Suppressor macrophage (primary cell): ENCODE data around the gene PPDPF.
"Not testable (repeated sequence)": the region's sequence is repeated elsewhere in the genome, so short reads cannot be mapped to it uniquely, and the experiment has no call there.

Experiments used
- DNase-seq, 4 experiments: peaks; one replicate each; pipeline ENCODE4 v3.0.0-alpha.2; 2020 to 2022
- total RNA-seq, 17 experiments: gene quantifications; one replicate each; lab custom pipeline; 2026; ENCODE audit warnings: mixed read lengths in 6 of 17, inconsistent platforms in 3 of 17; lab: John Stamatoyannopoulos, UW

PPDPF gene, protein sequence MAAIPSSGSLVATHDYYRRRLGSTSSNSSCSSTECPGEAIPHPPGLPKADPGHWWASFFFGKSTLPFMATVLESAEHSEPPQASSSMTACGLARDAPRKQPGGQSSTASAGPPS
- total RNA-seq: 5.4 to 57.6 (median 14.7) reads per million in 17 experiments

DNA sequence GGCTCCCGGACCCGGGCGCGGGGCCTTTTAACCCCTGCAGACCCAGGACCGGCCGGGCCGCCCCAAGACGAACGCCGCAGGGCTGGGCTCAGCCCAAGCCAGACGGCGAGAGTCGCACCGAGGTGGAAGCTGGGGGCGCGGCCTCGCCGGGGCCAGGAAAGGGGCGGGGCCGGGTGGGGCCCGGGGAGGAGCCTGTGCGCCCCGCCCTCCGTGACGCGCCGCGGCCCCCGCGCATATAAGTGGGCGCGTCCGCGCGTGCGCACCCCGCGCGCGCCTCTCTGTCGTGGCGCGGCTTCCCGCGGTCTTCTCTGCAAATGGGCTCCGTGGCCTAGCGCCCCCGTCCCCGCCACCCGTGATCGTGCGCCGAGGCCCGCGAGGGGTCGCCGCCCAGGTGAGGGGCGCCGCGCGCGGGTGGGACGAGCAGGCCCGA is at the start of gene PPDPF:
PPDPF (plus strand) TSS at position 262 of the 430 bp plus-strand sequence. CDS start 544 bp downstream, outside the sequence.
- peak; percentile 84 to 97 (median 94) for DNase-seq

- no peak for DNase-seq
Observed at GRCh38 chr20:63471002-63471716, 49.4 kb upstream of the PPDPF start.

- no peak for DNase-seq
Observed at GRCh38 chr20:63471717-63471980, 48.9 kb upstream of the PPDPF start.

DNA sequence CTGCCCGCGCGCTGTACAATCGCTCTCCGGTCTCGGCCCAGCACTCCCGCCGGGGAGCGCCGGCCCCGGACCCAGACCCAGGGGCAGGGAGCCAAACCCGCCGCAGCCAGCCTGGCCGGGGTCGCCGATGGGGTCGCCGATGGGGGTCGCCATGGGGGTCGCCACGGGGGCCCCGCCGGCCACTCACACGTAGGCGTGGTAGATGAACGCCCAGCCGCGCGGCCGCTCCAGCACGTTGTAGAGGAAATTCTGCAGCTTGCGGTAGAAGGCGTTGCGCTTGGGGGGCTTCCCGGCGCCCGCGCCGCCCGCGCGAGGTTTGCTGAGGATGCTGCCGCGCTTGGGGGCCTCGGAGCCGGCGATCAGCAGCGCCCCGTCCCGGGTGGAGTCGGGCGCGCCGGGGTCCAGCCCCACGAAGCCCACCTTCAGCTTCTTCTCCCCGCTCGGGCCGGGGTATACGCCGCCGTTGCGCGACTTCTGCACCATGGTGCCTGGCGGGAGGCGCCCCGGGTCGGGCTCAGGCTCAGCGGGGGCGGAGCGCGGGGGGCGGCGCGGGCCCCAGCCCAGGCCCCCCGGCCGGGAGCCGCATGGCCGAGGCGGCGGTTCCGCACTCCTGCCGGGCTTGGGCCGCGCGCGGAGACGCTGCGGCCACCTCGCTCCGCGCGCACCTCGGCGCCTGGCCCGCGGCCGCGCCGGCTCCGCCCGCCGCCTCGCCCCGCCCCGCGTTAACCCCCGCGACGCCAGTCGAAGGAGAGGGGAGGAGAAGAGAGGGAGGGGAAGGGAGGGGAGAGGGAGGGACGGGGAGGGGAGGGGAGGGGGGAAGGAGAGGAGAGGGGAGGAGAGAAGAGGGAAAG is 48.4 kb upstream of the PPDPF start, which contains the start of gene KCNQ2:
KCNQ2 (minus strand) TSS at position 675 of the 851 bp plus-strand sequence; CDS start at position 483, 192 bp downstream.
- no peak for DNase-seq

GRCh38 chr20:63472862-63473390 is 47.6 kb upstream of the PPDPF start:
- no peak for DNase-seq

- no peak for DNase-seq
Observed at GRCh38 chr20:63473555-63474449, 46.8 kb upstream of the PPDPF start.

- DNase-seq: peak in 1 of 4 experiments; percentile 37
Observed at GRCh38 chr20:63475209-63475608, 45.4 kb upstream of the PPDPF start.

DNA sequence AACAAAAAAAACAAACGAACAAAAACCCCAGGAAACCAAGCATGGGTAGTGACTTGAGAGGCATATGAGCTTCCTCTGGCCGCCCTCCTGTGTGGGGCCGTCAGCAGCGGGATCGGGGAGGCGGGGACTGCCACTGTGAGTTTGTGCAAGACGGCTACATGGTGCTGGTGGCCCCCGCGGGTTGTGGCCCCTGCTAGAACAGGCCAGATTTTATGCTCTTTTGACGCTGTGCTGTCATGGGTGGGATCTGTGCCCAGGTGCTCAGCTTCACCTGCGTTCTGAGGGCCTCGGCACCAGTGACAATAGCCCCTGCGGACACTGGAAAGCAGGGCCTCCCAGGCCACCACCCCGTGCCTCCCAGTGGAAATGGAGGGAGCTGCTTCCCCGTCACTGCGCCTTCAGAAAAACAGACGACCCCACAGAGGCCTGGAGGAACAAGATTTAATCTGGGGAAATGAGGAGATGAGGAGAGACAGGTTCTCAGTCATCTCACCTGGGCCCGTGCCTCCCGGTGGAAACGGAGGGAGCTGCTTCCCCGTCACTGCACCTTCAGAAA is 43.4 kb upstream of the PPDPF start:
- DNase-seq: no peak

DNA sequence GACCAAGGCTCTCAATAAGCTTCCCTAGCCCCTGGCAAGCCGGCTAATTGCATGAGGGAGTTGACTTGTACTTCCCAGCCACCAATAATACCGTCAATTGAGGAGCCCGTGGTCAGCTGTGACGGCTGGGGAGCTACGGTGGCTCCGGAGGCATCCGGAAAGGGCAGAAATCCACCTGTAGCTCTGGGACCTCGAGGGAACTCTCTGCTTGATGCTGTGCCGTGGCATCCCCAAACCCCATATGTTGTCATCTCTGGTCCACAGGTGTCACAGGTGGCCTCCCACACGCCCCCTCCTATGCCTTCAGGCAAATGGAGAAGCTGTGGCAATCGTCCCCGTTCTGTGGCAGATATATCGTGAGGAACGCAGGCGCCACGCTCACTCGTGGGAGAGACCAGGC is 42.6 kb upstream of the PPDPF start:
- DNase-seq: no peak

DNA sequence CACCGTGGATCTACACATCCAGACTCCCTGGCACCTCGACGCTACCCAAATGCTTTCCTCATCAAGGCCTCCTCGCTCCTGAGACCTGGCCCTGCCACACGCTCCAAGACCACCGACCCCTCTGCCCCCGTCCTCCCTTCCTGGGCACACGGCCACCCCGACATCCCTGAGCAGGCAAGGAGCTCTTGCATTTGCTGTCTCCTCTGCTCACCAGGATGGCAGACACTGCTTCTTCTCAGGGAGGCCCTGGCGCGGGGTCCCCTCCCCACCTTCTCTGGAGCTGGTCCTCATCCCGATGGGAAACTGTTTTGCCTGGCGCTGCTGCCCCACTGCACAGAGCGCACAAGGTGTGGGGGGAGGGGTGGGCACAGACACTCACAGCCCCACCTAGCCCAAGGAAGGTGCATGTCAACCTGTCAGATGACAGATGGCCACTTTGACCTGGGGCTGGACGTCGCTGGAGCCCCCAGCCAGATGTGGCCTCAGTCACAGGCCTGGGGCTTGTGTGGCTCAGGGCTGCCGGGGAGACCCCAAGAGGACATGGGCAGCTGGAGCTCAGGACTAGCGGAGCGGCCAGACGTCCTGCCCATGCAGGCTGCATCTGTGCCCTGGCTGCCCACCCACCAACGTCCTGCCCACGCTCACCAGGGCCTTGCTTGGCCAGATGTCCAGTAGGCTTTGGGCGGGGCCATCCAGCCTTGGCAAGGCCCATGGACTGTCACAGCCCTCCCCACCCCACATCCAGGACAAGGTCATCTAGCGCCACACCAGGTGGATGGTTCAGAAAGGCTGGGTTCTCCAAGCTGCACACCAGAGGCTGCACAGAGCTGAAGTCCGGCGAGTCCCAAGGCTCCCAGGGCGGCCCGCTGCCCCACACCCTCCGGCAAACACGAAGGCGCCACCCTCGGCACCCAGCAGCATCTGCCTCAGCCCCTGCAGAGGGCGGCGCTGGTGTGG is 41.9 kb upstream of the PPDPF start:
- DNase-seq: no peak

DNA sequence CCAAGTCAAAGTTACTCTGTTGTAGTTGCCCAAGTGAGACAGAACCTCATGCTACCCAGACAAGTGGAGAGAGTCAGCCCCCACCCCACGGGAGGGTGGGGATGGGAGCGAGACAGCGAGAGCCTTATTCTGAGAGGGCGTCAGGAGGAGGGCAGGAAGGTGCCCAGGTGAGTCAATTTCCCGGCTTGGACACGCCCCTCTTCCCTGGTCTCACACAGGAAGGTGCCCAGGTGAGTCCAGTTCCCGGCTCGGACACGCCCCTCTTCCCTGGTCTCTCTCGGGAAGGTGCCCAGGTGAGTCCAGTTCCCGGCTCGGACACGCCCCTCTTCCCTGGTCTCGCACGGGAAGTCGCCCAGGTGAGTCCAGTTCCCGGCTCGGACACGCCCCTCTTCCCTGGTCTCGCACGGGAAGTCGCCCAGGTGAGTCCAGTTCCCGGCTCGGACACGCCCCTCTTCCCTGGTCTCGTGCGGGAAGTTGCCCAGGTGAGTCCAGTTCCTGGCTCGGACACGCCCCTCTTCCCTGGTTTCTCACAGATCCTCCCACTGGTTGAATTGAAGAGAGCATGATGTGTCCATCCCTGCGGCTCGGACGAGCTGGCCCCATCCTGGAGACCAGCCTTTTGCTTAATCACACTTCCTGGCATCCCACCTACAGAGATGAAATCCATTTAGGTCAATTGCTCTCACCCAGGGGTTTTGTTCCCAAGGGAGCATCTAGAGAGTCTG is 40.7 kb upstream of the PPDPF start:
- DNase-seq: not testable (repeated sequence)

DNA sequence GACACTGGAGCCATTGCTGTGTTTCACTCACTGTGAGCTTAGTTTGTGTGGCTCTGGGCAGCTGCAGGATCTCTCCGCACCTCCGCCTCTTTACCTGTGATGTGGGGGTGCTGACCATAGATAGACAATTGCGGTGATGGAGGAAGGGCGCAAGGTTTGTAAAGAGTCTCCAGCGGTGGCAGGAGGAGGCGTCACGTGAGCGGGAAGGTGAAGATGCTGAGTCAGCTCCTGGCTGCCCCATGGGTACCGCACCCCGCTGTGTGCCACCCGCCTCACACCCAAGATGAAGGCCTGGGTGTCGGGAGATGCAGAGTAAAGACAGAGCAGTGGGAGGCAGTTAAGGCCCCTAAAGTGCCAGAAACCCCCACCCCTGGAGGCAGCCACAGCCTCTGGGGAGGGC is 39.1 kb upstream of the PPDPF start:
- DNase-seq: no peak

GRCh38 chr20:63482021-63482587 is 38.5 kb upstream of the PPDPF start:
- no peak for DNase-seq

- DNase-seq: peak in 1 of 4 experiments; percentile 22
Observed at GRCh38 chr20:63483834-63484233, 36.7 kb upstream of the PPDPF start.

DNA sequence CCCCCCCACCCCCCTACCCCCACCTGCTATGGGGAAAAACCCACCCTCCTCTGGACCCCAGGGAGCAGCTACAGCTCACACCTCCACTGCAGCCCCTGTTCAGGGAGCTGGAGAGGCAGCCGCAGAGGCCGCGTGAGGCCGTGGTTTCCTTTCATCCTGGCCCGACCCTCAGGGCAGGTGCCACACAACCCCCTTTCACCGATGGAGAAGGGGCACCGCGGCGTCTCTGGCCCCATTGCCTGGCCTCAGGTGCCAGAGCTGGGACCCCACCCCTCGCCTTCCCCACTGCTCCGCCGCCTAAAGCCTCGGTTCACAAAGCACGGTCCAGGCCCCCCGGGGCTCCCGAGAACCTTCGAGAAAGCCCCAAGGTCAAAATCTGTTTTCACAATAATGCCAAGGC is 36.3 kb upstream of the PPDPF start:
- no peak for DNase-seq

GRCh38 chr20:63484651-63485403 is 35.7 kb upstream of the PPDPF start:
- DNase-seq: no peak

DNA sequence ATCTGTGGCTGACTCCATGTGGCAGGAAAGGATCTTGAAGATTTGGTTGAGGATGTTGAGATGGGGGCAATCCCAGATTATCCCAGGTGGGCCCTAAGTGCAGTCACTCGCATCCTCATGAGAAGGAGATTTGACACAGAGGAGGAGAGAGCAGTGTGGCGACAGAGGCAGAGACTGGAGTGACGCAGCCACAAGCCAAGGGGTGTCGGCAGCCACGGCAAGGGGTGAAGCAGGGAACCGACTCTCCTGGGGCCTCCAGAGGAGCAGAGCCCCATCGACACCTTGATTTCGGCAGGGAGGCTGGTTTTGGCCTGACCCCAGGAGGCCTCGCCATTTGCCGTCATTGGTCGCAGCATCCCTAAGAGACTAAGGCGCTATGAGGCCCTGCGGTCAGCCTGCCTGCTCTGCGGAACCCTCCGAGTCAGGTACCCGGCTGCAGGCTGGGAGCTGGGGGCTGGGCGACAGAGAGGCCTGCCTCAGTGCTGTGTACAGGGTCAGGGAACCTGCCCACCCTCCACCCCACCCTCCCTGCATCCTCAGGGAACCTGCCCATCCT is 34.2 kb upstream of the PPDPF start:
- no peak for DNase-seq

DNA sequence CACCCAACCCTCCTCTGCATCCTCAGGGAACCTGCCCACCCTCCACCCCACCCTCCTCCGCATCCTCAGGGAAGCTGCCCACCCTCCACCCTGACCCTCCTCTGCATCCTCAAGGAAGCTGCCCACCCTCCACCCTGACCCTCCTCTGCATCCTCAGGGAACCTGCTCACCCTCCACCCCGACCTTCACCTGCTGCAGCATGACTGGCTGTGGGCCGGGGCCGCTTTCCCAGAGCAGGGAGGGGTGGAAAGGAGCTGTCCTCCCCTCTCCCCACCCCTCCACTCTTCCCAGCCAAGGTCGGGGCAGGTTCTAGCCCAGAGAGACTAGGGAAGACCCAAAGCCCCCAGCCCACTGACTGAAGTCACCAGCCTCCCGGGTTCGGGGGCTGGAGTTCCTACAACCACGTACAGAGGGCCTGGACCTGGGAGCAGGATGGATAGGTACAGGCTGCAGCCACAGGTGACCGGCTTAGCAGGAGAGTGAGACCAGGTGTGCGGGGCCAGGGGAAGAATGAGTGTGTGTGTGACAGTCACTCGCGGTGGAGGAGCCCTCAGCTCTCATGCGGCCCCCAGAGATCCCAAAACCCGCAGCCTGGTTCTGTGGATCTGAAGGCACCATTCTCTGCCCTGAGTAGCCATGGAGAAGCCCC is 33.3 kb upstream of the PPDPF start:
- DNase-seq: no peak
